Skeletal muscle cell (primary cell): ENCODE data around the gene TMEM250.

Source experiments
- DNase-seq: peaks from one replicate; pipeline ENCODE4 v3.0.0-alpha.2; 2010; ENCODE audit warnings: low read depth
- H3K4me3 ChIP-seq: 2 replicates; pipeline ENCODE4 v1.5.1; 2011; ENCODE audit warnings: low read depth, mild to moderate bottlenecking, control low read depth, low read length, moderate library complexity

TMEM250 gene

GRCh38 chr9:136133959-136134484 lies 15.3 kb upstream of the TMEM250 start:
- DNase-seq = no peak
- H3K4me3 ChIP-seq = no peak overlapping the region

GRCh38 chr9:136133191-136133958 lies 14.7 kb upstream of the TMEM250 start:
- DNase-seq = no peak
- peak overlapping the region; percentile 47 for H3K4me3 ChIP-seq

GRCh38 chr9:136132512-136133050 lies 13.9 kb upstream of the TMEM250 start:
- peak overlapping the region; percentile 14 for H3K4me3 ChIP-seq
- no peak for DNase-seq

- no peak for DNase-seq
- no peak overlapping the region for H3K4me3 ChIP-seq
Measured at GRCh38 chr9:136131629-136132511, 13.2 kb upstream of the TMEM250 start.

GRCh38 chr9:136129176-136129575 lies 10.5 kb upstream of the TMEM250 start:
- H3K4me3 ChIP-seq = no peak overlapping the region
- DNase-seq = no peak

GRCh38 chr9:136128436-136128835 lies 9.8 kb upstream of the TMEM250 start:
- H3K4me3 ChIP-seq = no peak overlapping the region
- DNase-seq = no peak

- H3K4me3 ChIP-seq = no peak overlapping the region
- DNase-seq = no peak
Measured at GRCh38 chr9:136127313-136127712, 8.6 kb upstream of the TMEM250 start.

GRCh38 chr9:136124976-136125692 lies 6.5 kb upstream of the TMEM250 start:
- no peak overlapping the region for H3K4me3 ChIP-seq
- DNase-seq = no peak

- no peak overlapping the region for H3K4me3 ChIP-seq
- no peak for DNase-seq
Measured at GRCh38 chr9:136122425-136123383, 4.0 kb upstream of the TMEM250 start.

- H3K4me3 ChIP-seq = no peak overlapping the region
- DNase-seq = no peak
Measured at GRCh38 chr9:136121801-136122200, 3.1 kb upstream of the TMEM250 start.

GRCh38 chr9:136120438-136120844 lies 1.8 kb upstream of the TMEM250 start:
- no peak for DNase-seq
- H3K4me3 ChIP-seq = no peak overlapping the region

GRCh38 chr9:136119883-136120393 lies 1.3 kb upstream of the TMEM250 start:
- DNase-seq = no peak
- H3K4me3 ChIP-seq = peak overlapping the region; percentile 73

GRCh38 chr9:136119061-136119882 lies 597 bp upstream of the TMEM250 start:
- DNase-seq = no peak
- peak overlapping the region; percentile 73 for H3K4me3 ChIP-seq

GRCh38 chr9:136117916-136118319 lies 757 bp downstream of the TMEM250 start:
- no peak for DNase-seq

GRCh38 chr9:136117291-136117915 lies 1.3 kb downstream of the TMEM250 start:
- no peak for DNase-seq
- H3K4me3 ChIP-seq = peak overlapping the region; percentile 73

More at GRCh38 chr9:136117916-136118319, 757 bp downstream of the TMEM250 start:
- peak overlapping the region; percentile 73 for H3K4me3 ChIP-seq

GRCh38 chr9:136116360-136117098 lies 2.1 kb downstream of the TMEM250 start:
- DNase-seq = no peak

More at GRCh38 chr9:136116360-136117098, 2.1 kb downstream of the TMEM250 start:
- H3K4me3 ChIP-seq = no peak overlapping the region
